Caco-2 (cell line): ENCODE measurements around the gene PROSER2. TPM values are rescaled to one million over a fixed set of nuclear protein-coding genes. Genes with fewer than 3 reads are reported as not detected.
A peak's percentile ranks its signal among the peaks of the same experiment; 100 is the strongest.

ENCODE experiments used
- BruUV-seq: library from RNA; stranded (reverse); fragments of 400-500 nt; replicated peaks from 2 replicates; lab custom pipeline; 2021; lab: Mats Ljungman, UMichigan
- CTCF ChIA-PET: fragments of 300-600 bp; sonication (Branson Sonifier 250); formaldehyde crosslinking; loops from one replicate; lab custom pipeline; 2022; ENCODE audit warnings: antibody characterized with exemption; lab: Charles Lee
- POLR2A ChIA-PET: fragments of 300-600 bp; sonication (Branson Sonifier 250); formaldehyde crosslinking; loops from one replicate; lab custom pipeline; 2022; ENCODE audit warnings: antibody characterized with exemption; lab: Charles Lee
- DNase-seq, 2 experiments: peaks; one replicate each; pipeline versions ENCODE4 v3.0.0 to v3.0.0-alpha.2; 2020 to 2022
- H3K27me3 ChIP-seq: replicated peaks from 2 replicates; pipeline ENCODE4 v1.6.0; 2011; ENCODE audit warnings: low read length; ENCODE audit not compliant: control insufficient read depth, insufficient read depth
- H3K36me3 ChIP-seq: 2 replicates; pipeline ENCODE4 v1.5.1; 2011; ENCODE audit warnings: low read length; ENCODE audit not compliant: control insufficient read depth, insufficient read depth
- H3K4me1 ChIP-seq: fragments of 250-450 bp; sonication (Bioruptor Pico); 2 replicates; pipeline ENCODE4 v1.5.1; 2020; ENCODE audit warnings: mild to moderate bottlenecking
- H3K4me3 ChIP-seq: 2 replicates; pipeline ENCODE4 v1.5.1; 2011; ENCODE audit warnings: low read depth, mild to moderate bottlenecking, control low read depth, low read length
- H3K9me3 ChIP-seq: fragments of 250-450 bp; sonication (Bioruptor Pico); 2 replicates; pipeline ENCODE4 v1.5.1; 2020; ENCODE audit warnings: mild to moderate bottlenecking, moderate library complexity
- H3K27ac Mint-ChIP-seq: one replicate; pipeline ENCODE4 v1.8.0; 2022; ENCODE audit warnings: mixed read lengths; ENCODE audit not compliant: unreplicated experiment
- H3K27me3 Mint-ChIP-seq: one replicate; pipeline ENCODE4 v1.8.0; 2022; ENCODE audit warnings: mixed read lengths; ENCODE audit not compliant: insufficient read depth, unreplicated experiment
- H3K36me3 Mint-ChIP-seq: one replicate; pipeline ENCODE4 v1.8.0; 2022; ENCODE audit warnings: mild to moderate bottlenecking, mixed read lengths; ENCODE audit not compliant: insufficient read depth, unreplicated experiment
- H3K4me1 Mint-ChIP-seq: one replicate; pipeline ENCODE4 v1.8.0; 2022; ENCODE audit warnings: low read depth, mixed read lengths; ENCODE audit not compliant: unreplicated experiment
- H3K4me3 Mint-ChIP-seq: one replicate; pipeline ENCODE4 v1.8.0; 2022; ENCODE audit warnings: mild to moderate bottlenecking, moderate library complexity, mixed read lengths; ENCODE audit not compliant: unreplicated experiment
- H3K9me3 Mint-ChIP-seq: one replicate; pipeline ENCODE4 v1.8.0; 2022; ENCODE audit warnings: mixed read lengths; ENCODE audit not compliant: unreplicated experiment
- intact Hi-C: fragments of 100-400 bp; cut with micrococcal nuclease; formaldehyde crosslinking; loops from one replicate; pipeline ENCODE4 v1.10.0; 2022; ENCODE audit not compliant: unreplicated experiment
- total RNA-seq: library from RNA; stranded (reverse); gene quantifications from 2 replicates; pipeline ENCODE4 v1.2.3, GENCODE V29; 2022
- TF ChIP-seq, protein P1 (sequence below), 2 experiments: fragments of 200-600 bp in 1 of 2; IDR thresholded peaks; 1 replicate in 1 of 2; 2 replicates in 1 of 2; pipeline versions ENCODE4 v1.5.1 to v1.8.0; 2011 to 2022; ENCODE audit warnings: antibody characterized with exemption in 1 of 2, control low read depth in 1 of 2, inconsistent platforms in 1 of 2, low read depth in 1 of 2, low read length in 1 of 2, mild to moderate bottlenecking in 1 of 2, moderate library complexity in 1 of 2; ENCODE audit not compliant: insufficient read depth in 1 of 2, severe bottlenecking in 1 of 2, unreplicated experiment in 1 of 2

The PROSER2 gene
- total RNA-seq, 1 experiment from 2014 or later: 134 TPM

DNA sequence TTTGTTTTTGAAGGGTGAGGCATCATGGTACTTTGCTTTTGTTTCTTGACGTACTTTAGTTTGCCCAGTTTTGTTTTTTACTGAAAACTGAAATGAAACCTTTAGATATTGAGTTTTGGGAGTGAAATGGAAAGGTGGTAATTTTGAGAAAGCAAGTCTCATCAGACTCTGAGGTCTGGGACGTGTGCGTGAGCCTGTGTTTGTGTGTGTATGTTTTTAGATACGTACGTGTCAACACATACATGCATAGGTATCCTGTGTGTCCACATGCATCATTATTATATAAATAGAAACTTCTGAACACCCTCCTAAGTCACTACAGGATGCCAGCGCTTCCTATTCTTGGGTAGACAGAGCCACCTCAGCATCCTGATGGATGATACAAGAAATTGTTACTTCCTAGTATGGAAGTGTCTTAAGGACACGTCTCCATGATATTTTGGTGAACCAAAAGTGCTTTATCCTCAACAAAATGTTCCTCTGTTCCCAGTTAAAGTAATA, 47.8 kb downstream of the PROSER2 start:
- H3K36me3 ChIP-seq: peaks cover 7% of the 10 kb centered on the region
- H3K4me1 Mint-ChIP-seq: peaks cover 51% of the 10 kb centered on the region

DNA sequence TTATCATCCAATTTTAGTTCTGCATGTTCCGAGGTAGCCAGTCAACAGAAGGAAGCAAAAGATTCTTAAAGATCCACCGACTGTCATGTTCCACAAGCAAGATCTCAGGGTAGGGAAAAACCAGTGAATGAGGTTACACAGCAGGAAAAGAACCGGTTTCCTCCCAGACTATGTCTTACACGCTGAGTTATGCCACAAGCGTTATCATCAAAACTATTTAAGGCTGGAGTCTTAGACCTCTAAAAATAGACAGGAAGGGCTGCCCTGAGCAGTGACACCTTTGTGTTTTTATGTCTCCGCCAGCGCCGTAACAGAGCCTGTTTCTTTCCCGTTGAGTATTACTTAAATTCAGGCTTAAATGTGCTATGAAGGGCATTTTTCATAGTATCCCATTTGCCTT, 48.3 kb downstream of the PROSER2 start:
- POLR2A ChIA-PET: no interaction called here
- no peaks in the 10 kb centered on the region for H3K27me3 Mint-ChIP-seq
- intact Hi-C loops: no loop called here
- H3K9me3 Mint-ChIP-seq: no peaks in the 10 kb centered on the region
- H3K27ac Mint-ChIP-seq: no peak overlapping the region
- no peak for DNase-seq
- Histone ChIP-seq H3K4me3 (no peak overlapping the region), H3K36me3 (peaks cover 4% of the 10 kb centered on the region), H3K27me3 (no peaks in the 10 kb centered on the region), H3K4me1 (peaks cover 43% of the 10 kb centered on the region), H3K9me3 (no peaks in the 10 kb centered on the region)
- TF ChIP-seq, protein P1, sequence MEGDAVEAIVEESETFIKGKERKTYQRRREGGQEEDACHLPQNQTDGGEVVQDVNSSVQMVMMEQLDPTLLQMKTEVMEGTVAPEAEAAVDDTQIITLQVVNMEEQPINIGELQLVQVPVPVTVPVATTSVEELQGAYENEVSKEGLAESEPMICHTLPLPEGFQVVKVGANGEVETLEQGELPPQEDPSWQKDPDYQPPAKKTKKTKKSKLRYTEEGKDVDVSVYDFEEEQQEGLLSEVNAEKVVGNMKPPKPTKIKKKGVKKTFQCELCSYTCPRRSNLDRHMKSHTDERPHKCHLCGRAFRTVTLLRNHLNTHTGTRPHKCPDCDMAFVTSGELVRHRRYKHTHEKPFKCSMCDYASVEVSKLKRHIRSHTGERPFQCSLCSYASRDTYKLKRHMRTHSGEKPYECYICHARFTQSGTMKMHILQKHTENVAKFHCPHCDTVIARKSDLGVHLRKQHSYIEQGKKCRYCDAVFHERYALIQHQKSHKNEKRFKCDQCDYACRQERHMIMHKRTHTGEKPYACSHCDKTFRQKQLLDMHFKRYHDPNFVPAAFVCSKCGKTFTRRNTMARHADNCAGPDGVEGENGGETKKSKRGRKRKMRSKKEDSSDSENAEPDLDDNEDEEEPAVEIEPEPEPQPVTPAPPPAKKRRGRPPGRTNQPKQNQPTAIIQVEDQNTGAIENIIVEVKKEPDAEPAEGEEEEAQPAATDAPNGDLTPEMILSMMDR (IDR thresholded peaks at IDR 0.05; ENCODE audit: insufficient read depth in 1 of 2, low read depth in 1 of 2, low read length in 1 of 2, severe bottlenecking in 1 of 2, unreplicated experiment in 1 of 2): no peak
- BruUV-seq: no TSS peak
- no peak overlapping the region for H3K4me3 Mint-ChIP-seq
- CTCF ChIA-PET: no interaction called here
- peaks cover 95% of the 10 kb centered on the region for H3K36me3 Mint-ChIP-seq
- peaks cover 51% of the 10 kb centered on the region for H3K4me1 Mint-ChIP-seq

More for the DNA sequence above, 47.8 kb downstream of the PROSER2 start:
- Mint-ChIP-seq H3K27me3 (no peaks in the 10 kb centered on the region), H3K36me3 (peaks cover 95% of the 10 kb centered on the region), H3K4me3 (no peak overlapping the region), H3K9me3 (no peaks in the 10 kb centered on the region), H3K27ac (no peak overlapping the region)
- H3K4me1 ChIP-seq: peaks cover 38% of the 10 kb centered on the region
- no peak for DNase-seq
- TF ChIP-seq, protein P1 (IDR thresholded peaks at IDR 0.05; ENCODE audit: insufficient read depth in 1 of 2, low read depth in 1 of 2, low read length in 1 of 2, severe bottlenecking in 1 of 2, unreplicated experiment in 1 of 2): no peak
- H3K4me3 ChIP-seq: no peak overlapping the region
- no peaks in the 10 kb centered on the region for H3K9me3 ChIP-seq
- no TSS peak for BruUV-seq
- POLR2A ChIA-PET: no interaction called here
- CTCF ChIA-PET: no interaction called here
- no peaks in the 10 kb centered on the region for H3K27me3 ChIP-seq
- intact Hi-C loops: no loop called here

DNA sequence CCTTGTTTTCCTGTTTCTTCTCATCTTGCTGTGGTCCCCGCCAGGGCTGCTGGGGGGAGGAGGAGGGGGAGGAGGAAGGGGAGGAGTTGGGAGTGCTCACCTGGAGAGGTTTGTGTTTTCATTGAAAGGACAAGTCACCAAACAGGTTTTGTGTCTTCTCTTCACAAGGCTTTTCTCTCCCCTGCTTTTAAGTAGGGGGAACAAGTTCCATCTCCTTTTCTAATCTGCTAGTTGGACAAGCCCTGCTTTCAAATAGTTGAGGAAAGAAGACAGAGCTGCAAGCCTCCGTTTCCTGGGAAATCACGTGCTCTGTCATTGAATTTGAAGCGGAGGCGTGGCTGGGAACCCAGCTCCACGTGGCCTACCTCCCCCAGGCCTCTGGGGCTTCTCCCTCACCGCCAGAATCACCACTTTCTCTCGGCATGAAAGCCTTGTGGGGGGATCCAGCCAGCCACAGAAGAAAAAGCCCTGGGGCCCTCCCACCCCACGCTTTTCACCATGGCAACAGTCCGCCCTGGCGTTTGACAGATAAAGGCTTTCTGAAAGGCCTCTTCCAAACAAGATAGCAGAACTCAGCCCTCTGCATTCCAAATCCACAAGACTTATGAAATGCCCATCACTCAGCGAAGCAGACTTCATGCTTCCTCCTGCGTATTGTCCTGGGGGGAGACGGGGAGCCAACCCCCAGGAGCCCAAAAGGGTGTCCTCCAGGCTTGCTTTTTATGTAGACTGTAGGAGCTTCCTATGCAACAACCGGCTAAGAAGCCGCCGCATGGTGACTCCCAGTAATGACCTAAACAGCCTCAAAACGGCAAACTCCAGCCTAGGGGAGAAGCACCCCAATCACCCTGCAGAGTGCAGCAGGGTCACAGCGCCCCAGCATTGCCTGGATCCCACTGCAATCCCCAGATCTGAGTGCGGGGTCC, 51.7 kb downstream of the PROSER2 start:
- peaks cover 59% of the 10 kb centered on the region for H3K4me1 ChIP-seq
- H3K4me3 ChIP-seq: peak overlapping the region; percentile 29
- CTCF ChIA-PET: interaction anchor here (0.9 to 2.4 kb wide), 6 partner anchors 12 to 92 kb away, joined by 3 to 16 read pairs (median 4); no protein-coding TSS in a partner anchor
- no peaks in the 10 kb centered on the region; the same call in 1 of the 2 replicates for H3K36me3 ChIP-seq
- TF ChIP-seq, protein P1 (IDR thresholded peaks at IDR 0.05; ENCODE audit: insufficient read depth in 1 of 2, low read depth in 1 of 2, low read length in 1 of 2, severe bottlenecking in 1 of 2, unreplicated experiment in 1 of 2): no peak
- peak; percentile 95 for DNase-seq
- H3K9me3 ChIP-seq: no peaks in the 10 kb centered on the region
- Mint-ChIP-seq H3K27ac (peak overlapping the region; percentile 97), H3K36me3 (peaks cover 86% of the 10 kb centered on the region), H3K4me3 (peak overlapping the region; percentile 72), H3K27me3 (no peaks in the 10 kb centered on the region), H3K9me3 (no peaks in the 10 kb centered on the region), H3K4me1 (peaks cover 67% of the 10 kb centered on the region)
- POLR2A ChIA-PET: interaction anchor here (0.5 to 3.0 kb wide), 13 partner anchors 12 to 111 kb away, joined by 3 to 39 read pairs (median 4); no protein-coding TSS in a partner anchor
- H3K27me3 ChIP-seq: no peaks in the 10 kb centered on the region
- BruUV-seq: TSS peak; percentile 78
- intact Hi-C loops: loop anchor here (1.0 to 2.0 kb wide), 11 partner anchors 23 to 194 kb away; partner anchors contain the start of genes DHTKD1, PROSER2 and UPF2
